ENCODE results near the gene GALNT18. TPM values are rescaled to one million over a fixed set of nuclear protein-coding genes. Genes with fewer than 3 reads are reported as not detected.

Gene GALNT18
- total RNA-seq, 1 donor from 2014 or later: 39.8 TPM

GRCh38 chr11:11611381-11611780 is 10.4 kb downstream of the GALNT18 start:
- peaks cover under 1% of the 10 kb centered on the region for H3K36me3 Mint-ChIP-seq (ENCODE audit: unreplicated experiment)
- H3K4me3 Mint-ChIP-seq (ENCODE audit: unreplicated experiment): no peak overlapping the region
- no peak for DNase-seq (ENCODE audit: extremely low spot score, unreplicated experiment)
- no peaks in the 10 kb centered on the region for H3K27me3 Mint-ChIP-seq (ENCODE audit: unreplicated experiment)
- H3K9me3 Mint-ChIP-seq (ENCODE audit: unreplicated experiment): no peaks in the 10 kb centered on the region
- H3K4me1 Mint-ChIP-seq (ENCODE audit: unreplicated experiment): peaks cover 37% of the 10 kb centered on the region
- TF ChIP-seq CTCF (IDR thresholded peaks at IDR 0.05): no peak
- H3K27ac Mint-ChIP-seq (ENCODE audit: unreplicated experiment): no peak overlapping the region

- Mint-ChIP-seq H3K36me3 (ENCODE audit: unreplicated experiment) (no peaks in the 10 kb centered on the region), H3K4me1 (ENCODE audit: unreplicated experiment) (peaks cover 46% of the 10 kb centered on the region), H3K4me3 (ENCODE audit: unreplicated experiment) (no peak overlapping the region), H3K27me3 (ENCODE audit: unreplicated experiment) (no peaks in the 10 kb centered on the region), H3K27ac (ENCODE audit: unreplicated experiment) (no peak overlapping the region), H3K9me3 (ENCODE audit: unreplicated experiment) (no peaks in the 10 kb centered on the region)
- TF ChIP-seq CTCF (IDR thresholded peaks at IDR 0.05): no peak
- no peak for DNase-seq (ENCODE audit: extremely low spot score, unreplicated experiment)
Measured at GRCh38 chr11:11608783-11609232, 13.0 kb downstream of the GALNT18 start.

- no peak for DNase-seq (ENCODE audit: extremely low spot score, unreplicated experiment)
- Mint-ChIP-seq H3K9me3 (ENCODE audit: unreplicated experiment) (no peaks in the 10 kb centered on the region), H3K27me3 (ENCODE audit: unreplicated experiment) (no peaks in the 10 kb centered on the region), H3K4me3 (ENCODE audit: unreplicated experiment) (no peak overlapping the region), H3K27ac (ENCODE audit: unreplicated experiment) (no peak overlapping the region), H3K4me1 (ENCODE audit: unreplicated experiment) (peaks cover 46% of the 10 kb centered on the region), H3K36me3 (ENCODE audit: unreplicated experiment) (no peaks in the 10 kb centered on the region)
- TF ChIP-seq CTCF (IDR thresholded peaks at IDR 0.05): no peak
Measured at GRCh38 chr11:11607772-11608171, 14.0 kb downstream of the GALNT18 start.

GRCh38 chr11:11605821-11606450 is 15.9 kb downstream of the GALNT18 start:
- H3K4me3 Mint-ChIP-seq (ENCODE audit: unreplicated experiment): no peak overlapping the region
- H3K27me3 Mint-ChIP-seq (ENCODE audit: unreplicated experiment): no peaks in the 10 kb centered on the region
- H3K9me3 Mint-ChIP-seq (ENCODE audit: unreplicated experiment): peaks cover 5% of the 10 kb centered on the region
- no peak overlapping the region for H3K27ac Mint-ChIP-seq (ENCODE audit: unreplicated experiment)
- TF ChIP-seq CTCF (IDR thresholded peaks at IDR 0.05): no peak
- peaks cover 42% of the 10 kb centered on the region for H3K4me1 Mint-ChIP-seq (ENCODE audit: unreplicated experiment)
- peaks cover 13% of the 10 kb centered on the region for H3K36me3 Mint-ChIP-seq (ENCODE audit: unreplicated experiment)
- DNase-seq (ENCODE audit: extremely low spot score, unreplicated experiment): no peak

GRCh38 chr11:11605181-11605580 is 16.6 kb downstream of the GALNT18 start:
- H3K36me3 Mint-ChIP-seq (ENCODE audit: unreplicated experiment): peaks cover 19% of the 10 kb centered on the region
- H3K27ac Mint-ChIP-seq (ENCODE audit: unreplicated experiment): peak overlapping the region; percentile 1

More at GRCh38 chr11:11605181-11605580, 16.6 kb downstream of the GALNT18 start:
- no peak overlapping the region for H3K4me3 Mint-ChIP-seq (ENCODE audit: unreplicated experiment)
- DNase-seq (ENCODE audit: extremely low spot score, unreplicated experiment): no peak
- TF ChIP-seq CTCF (IDR thresholded peaks at IDR 0.05): no peak
- peaks cover 12% of the 10 kb centered on the region for H3K9me3 Mint-ChIP-seq (ENCODE audit: unreplicated experiment)
- H3K27me3 Mint-ChIP-seq (ENCODE audit: unreplicated experiment): no peaks in the 10 kb centered on the region
- peaks cover 38% of the 10 kb centered on the region for H3K4me1 Mint-ChIP-seq (ENCODE audit: unreplicated experiment)
